CD4-positive, alpha-beta T cell treated with Interleukin-1 beta for 1 hour (primary cell): Measurements from ENCODE around the gene MORN1.

Experiments used
- DNase-seq, 2 donors: peaks; one replicate each; pipeline ENCODE4 v3.0.0-alpha.2; 2020 to 2022

Gene MORN1

GRCh38 chr1:2316451-2316961, 74.8 kb downstream of the MORN1 start:
- no peak for DNase-seq

GRCh38 chr1:2315674-2316450, 75.5 kb downstream of the MORN1 start:
- DNase-seq = no peak

GRCh38 chr1:2314803-2315673, 76.3 kb downstream of the MORN1 start:
- DNase-seq = peak; percentile 74 to 78

GRCh38 chr1:2314273-2314802, 77.0 kb downstream of the MORN1 start:
- DNase-seq = peak in 1 of 2 donors; percentile 21

GRCh38 chr1:2313651-2314261, 77.6 kb downstream of the MORN1 start:
- DNase-seq = no peak

GRCh38 chr1:2312515-2313301, 78.6 kb downstream of the MORN1 start:
- DNase-seq = no peak

- no peak for DNase-seq
Measured at GRCh38 chr1:2312160-2312514, 79.2 kb downstream of the MORN1 start.

- peak; percentile 61 to 68 for DNase-seq
Measured at GRCh38 chr1:2311184-2312032, 79.9 kb downstream of the MORN1 start.

- no peak for DNase-seq
Measured at GRCh38 chr1:2310332-2311183, 80.8 kb downstream of the MORN1 start.

- DNase-seq = no peak
Measured at GRCh38 chr1:2308844-2309243, 82.5 kb downstream of the MORN1 start.

- DNase-seq = no peak
Measured at GRCh38 chr1:2307972-2308371, 83.4 kb downstream of the MORN1 start.

GRCh38 chr1:2307064-2307605, 84.2 kb downstream of the MORN1 start:
- DNase-seq = no peak

GRCh38 chr1:2306151-2306978, 85.0 kb downstream of the MORN1 start:
- DNase-seq = no peak

- DNase-seq = peak; percentile 37 to 38
Measured at GRCh38 chr1:2304921-2305681, 86.3 kb downstream of the MORN1 start.

GRCh38 chr1:2304282-2304681, 87.1 kb downstream of the MORN1 start:
- no peak for DNase-seq

- DNase-seq = no peak
Measured at GRCh38 chr1:2303781-2304180, 87.6 kb downstream of the MORN1 start.

GRCh38 chr1:2303016-2303775, 88.2 kb downstream of the MORN1 start:
- DNase-seq = no peak
